ENCODE results near the gene LAMA3.

DNA sequence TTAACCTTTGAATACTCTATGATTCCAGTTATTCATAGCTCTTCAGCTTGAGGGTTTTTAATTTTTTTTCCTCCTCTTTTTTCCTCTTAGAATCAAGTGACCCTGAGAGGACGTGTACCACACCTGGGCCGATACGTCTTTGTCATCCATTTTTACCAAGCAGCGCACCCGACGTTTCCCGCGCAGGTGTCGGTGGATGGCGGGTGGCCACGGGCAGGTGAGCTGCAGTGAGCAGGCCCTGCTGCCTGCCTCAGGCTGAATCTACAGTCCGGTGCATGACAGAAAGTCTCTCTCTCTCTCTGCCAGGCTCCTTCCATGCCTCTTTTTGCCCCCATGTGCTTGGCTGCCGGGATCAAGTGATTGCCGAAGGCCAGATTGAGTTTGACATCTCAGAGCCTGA, 153.1 kb downstream of the LAMA3 start:
- TF ChIP-seq, protein P1, sequence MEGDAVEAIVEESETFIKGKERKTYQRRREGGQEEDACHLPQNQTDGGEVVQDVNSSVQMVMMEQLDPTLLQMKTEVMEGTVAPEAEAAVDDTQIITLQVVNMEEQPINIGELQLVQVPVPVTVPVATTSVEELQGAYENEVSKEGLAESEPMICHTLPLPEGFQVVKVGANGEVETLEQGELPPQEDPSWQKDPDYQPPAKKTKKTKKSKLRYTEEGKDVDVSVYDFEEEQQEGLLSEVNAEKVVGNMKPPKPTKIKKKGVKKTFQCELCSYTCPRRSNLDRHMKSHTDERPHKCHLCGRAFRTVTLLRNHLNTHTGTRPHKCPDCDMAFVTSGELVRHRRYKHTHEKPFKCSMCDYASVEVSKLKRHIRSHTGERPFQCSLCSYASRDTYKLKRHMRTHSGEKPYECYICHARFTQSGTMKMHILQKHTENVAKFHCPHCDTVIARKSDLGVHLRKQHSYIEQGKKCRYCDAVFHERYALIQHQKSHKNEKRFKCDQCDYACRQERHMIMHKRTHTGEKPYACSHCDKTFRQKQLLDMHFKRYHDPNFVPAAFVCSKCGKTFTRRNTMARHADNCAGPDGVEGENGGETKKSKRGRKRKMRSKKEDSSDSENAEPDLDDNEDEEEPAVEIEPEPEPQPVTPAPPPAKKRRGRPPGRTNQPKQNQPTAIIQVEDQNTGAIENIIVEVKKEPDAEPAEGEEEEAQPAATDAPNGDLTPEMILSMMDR (IDR thresholded peaks at IDR 0.05): no peak
- TF ChIP-seq POLR2AphosphoS5 (IDR thresholded peaks at IDR 0.05; ENCODE audit: low read depth, low read length) (no peak), SIN3A (IDR thresholded peaks at IDR 0.05; ENCODE audit: borderline replicate concordance, insufficient read depth, low read depth, low read length) (no peak), REST (IDR thresholded peaks at IDR 0.05; ENCODE audit: insufficient read depth in 1 of 2, low read depth in 2 of 2, low read length in 1 of 2) (no peak), TCF7L2 (IDR thresholded peaks at IDR 0.05; ENCODE audit: low read depth, low read length) (no peak)

All from Panc1 (cell line).